ENCODE results near the gene GNB4.

DNA sequence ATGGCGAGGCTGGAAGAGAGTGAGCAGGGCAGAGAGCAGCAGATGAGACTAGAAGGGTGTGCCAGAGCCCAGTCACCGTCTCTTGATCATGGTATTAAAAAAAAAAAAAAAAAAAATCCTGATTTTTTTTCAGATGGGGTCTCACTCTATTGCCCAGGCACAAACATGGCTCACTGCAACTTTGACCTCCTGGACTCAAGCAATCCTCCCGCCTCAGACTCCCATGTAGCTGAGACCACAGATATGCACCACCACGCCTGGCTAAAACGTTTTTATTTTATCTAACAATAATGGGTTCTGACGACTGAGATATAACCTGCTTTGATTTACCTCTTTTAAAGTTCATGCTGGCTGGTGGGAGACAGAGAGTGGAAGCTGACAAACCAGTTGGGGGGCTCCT lies 4.0 kb downstream of the GNB4 start:
- TF ChIP-seq, protein P1, sequence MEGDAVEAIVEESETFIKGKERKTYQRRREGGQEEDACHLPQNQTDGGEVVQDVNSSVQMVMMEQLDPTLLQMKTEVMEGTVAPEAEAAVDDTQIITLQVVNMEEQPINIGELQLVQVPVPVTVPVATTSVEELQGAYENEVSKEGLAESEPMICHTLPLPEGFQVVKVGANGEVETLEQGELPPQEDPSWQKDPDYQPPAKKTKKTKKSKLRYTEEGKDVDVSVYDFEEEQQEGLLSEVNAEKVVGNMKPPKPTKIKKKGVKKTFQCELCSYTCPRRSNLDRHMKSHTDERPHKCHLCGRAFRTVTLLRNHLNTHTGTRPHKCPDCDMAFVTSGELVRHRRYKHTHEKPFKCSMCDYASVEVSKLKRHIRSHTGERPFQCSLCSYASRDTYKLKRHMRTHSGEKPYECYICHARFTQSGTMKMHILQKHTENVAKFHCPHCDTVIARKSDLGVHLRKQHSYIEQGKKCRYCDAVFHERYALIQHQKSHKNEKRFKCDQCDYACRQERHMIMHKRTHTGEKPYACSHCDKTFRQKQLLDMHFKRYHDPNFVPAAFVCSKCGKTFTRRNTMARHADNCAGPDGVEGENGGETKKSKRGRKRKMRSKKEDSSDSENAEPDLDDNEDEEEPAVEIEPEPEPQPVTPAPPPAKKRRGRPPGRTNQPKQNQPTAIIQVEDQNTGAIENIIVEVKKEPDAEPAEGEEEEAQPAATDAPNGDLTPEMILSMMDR (IDR thresholded peaks at IDR 0.05): no peak
- no peak for TF ChIP-seq POLR2A (IDR thresholded peaks at IDR 0.05)
